ENCODE measurements around the gene IL10.

GRCh38 chr1:206744683-206745082 lies 27.6 kb downstream of the IL10 start:
- TF ChIP-seq POLR2A (IDR thresholded peaks at IDR 0.05) (no peak), CTCF (IDR thresholded peaks at IDR 0.05 in 4 of 5, conservative IDR thresholded peaks at IDR 0.05 in 1 of 5) (no peak)
